ENCODE results near the gene CAMK2G.
"Not testable (repeated sequence)": the region's sequence is repeated elsewhere in the genome, so short reads cannot be mapped to it uniquely, and the experiment has no call there.

GRCh38 chr10:73795491-73795890 lies 78.9 kb downstream of the CAMK2G start:
- not testable (repeated sequence) for TF ChIP-seq EZH2phosphoT487 (IDR thresholded peaks at IDR 0.05)
- TF ChIP-seq, protein P1, sequence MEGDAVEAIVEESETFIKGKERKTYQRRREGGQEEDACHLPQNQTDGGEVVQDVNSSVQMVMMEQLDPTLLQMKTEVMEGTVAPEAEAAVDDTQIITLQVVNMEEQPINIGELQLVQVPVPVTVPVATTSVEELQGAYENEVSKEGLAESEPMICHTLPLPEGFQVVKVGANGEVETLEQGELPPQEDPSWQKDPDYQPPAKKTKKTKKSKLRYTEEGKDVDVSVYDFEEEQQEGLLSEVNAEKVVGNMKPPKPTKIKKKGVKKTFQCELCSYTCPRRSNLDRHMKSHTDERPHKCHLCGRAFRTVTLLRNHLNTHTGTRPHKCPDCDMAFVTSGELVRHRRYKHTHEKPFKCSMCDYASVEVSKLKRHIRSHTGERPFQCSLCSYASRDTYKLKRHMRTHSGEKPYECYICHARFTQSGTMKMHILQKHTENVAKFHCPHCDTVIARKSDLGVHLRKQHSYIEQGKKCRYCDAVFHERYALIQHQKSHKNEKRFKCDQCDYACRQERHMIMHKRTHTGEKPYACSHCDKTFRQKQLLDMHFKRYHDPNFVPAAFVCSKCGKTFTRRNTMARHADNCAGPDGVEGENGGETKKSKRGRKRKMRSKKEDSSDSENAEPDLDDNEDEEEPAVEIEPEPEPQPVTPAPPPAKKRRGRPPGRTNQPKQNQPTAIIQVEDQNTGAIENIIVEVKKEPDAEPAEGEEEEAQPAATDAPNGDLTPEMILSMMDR (IDR thresholded peaks at IDR 0.05): not testable (repeated sequence)

Measured in neural progenitor cell (in vitro differentiated cells).